Parathyroid adenoma (tissue), 2 donors: ENCODE data around the gene CD19.

Experiments used
- H2AFZ ChIP-seq: fragments of 300-600 bp; sonication (generic); one replicate; pipeline ENCODE4 v1.7.0; 2017; ENCODE audit warnings: antibody characterized with exemption, mild to moderate bottlenecking
- H3K27ac ChIP-seq: fragments of 300-600 bp; sonication (generic); one replicate; pipeline ENCODE4 v1.7.0; 2017
- H3K27me3 ChIP-seq: fragments of 300-600 bp; sonication (generic); one replicate; pipeline ENCODE4 v1.7.0; 2017; ENCODE audit warnings: low read length; ENCODE audit not compliant: control insufficient read depth, insufficient read depth
- H3K36me3 ChIP-seq: fragments of 300-600 bp; sonication (generic); one replicate; pipeline ENCODE4 v1.7.0; 2017; ENCODE audit warnings: low read length; ENCODE audit not compliant: control insufficient read depth, insufficient read depth
- H3K4me1 ChIP-seq: fragments of 300-600 bp; sonication (generic); one replicate; pipeline ENCODE4 v1.7.0; 2017; ENCODE audit warnings: control low read depth
- H3K4me2 ChIP-seq: fragments of 300-600 bp; sonication (generic); one replicate; pipeline ENCODE4 v1.7.0; 2017; ENCODE audit warnings: low read length
- H3K4me3 ChIP-seq: fragments of 300-600 bp; sonication (generic); one replicate; pipeline ENCODE4 v1.7.0; 2017; ENCODE audit warnings: low read depth, low read length
- H3K79me2 ChIP-seq: fragments of 300-600 bp; sonication (generic); one replicate; pipeline ENCODE4 v1.7.0; 2017; ENCODE audit warnings: control low read depth
- H3K9ac ChIP-seq: fragments of 300-600 bp; sonication (generic); one replicate; pipeline ENCODE4 v1.7.0; 2017; ENCODE audit warnings: mild to moderate bottlenecking
- H3K9me3 ChIP-seq: fragments of 300-600 bp; sonication (generic); one replicate; pipeline ENCODE4 v1.7.0; 2017; ENCODE audit warnings: low read length; ENCODE audit not compliant: control insufficient read depth
- TF ChIP-seq, protein P1 (sequence below): fragments of 300-600 bp; sonication (generic); IDR thresholded peaks from one replicate; pipeline ENCODE4 v1.7.0; 2017; ENCODE audit warnings: antibody characterized with exemption, mild to moderate bottlenecking
- donor health status: primary hyperparathyroidism.

Gene CD19

GRCh38 chr16:28923231-28923587 is 8.6 kb upstream of the CD19 start:
- Histone ChIP-seq H3K27ac (peak overlapping the region; percentile 95), H3K9ac (no peak overlapping the region), H3K4me3 (no peak overlapping the region)

DNA sequence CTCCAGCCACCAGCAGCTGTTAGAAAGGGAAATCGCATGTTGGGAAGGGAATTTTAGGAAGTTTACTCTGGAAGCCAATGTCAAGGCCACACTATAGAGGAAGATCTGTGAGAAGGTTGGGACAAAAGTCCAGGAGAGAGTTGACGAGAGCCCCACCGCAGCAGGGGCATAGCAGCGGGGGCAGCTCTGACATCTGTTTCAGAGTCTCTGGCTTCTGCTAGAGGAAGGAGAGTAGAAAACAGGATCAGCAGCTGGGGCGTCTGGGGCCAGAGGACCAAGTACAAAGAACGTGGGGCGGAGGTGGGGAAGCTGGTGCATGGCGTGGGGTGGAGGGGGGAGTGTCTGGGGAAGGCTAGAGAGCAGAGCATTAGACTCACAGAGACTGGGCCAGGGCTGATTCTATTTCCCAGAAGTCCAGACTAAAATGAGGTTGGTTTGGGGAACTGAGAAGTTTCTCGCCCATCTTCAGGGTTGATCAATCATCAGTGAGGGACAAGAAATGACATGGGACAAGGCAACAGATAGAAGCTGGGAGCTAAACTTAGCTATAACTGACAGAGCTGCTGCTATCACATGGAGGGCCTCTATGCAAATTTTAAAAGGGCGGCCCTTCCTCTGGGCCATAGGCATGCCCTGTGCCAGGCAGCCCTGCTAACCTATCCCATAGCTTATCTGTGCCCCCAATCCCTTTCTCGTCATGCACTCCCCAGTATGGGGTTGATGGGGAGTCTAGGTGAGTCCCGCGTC is 7.9 kb upstream of the CD19 start:
- TF ChIP-seq, protein P1, sequence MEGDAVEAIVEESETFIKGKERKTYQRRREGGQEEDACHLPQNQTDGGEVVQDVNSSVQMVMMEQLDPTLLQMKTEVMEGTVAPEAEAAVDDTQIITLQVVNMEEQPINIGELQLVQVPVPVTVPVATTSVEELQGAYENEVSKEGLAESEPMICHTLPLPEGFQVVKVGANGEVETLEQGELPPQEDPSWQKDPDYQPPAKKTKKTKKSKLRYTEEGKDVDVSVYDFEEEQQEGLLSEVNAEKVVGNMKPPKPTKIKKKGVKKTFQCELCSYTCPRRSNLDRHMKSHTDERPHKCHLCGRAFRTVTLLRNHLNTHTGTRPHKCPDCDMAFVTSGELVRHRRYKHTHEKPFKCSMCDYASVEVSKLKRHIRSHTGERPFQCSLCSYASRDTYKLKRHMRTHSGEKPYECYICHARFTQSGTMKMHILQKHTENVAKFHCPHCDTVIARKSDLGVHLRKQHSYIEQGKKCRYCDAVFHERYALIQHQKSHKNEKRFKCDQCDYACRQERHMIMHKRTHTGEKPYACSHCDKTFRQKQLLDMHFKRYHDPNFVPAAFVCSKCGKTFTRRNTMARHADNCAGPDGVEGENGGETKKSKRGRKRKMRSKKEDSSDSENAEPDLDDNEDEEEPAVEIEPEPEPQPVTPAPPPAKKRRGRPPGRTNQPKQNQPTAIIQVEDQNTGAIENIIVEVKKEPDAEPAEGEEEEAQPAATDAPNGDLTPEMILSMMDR, result no peak
- Histone ChIP-seq H3K9ac (peak overlapping the region; percentile 13), H3K4me3 (peak overlapping the region; percentile 94), H3K9me3 (no peaks in the 10 kb centered on the region), H3K27me3 (no peaks in the 10 kb centered on the region), H3K36me3 (no peaks in the 10 kb centered on the region), H3K4me2 (peak overlapping the region; percentile 96), H3K27ac (peak overlapping the region; percentile 95), H2AFZ (peak overlapping the region; percentile 87), H3K79me2 (peaks cover 13% of the 10 kb centered on the region), H3K4me1 (peaks cover 15% of the 10 kb centered on the region)

More at GRCh38 chr16:28923231-28923587, 8.6 kb upstream of the CD19 start:
- no peaks in the 10 kb centered on the region for H3K27me3 ChIP-seq
- H3K79me2 ChIP-seq, result peaks cover 18% of the 10 kb centered on the region
- peaks cover 15% of the 10 kb centered on the region for H3K4me1 ChIP-seq
- H2AFZ ChIP-seq, result no peak overlapping the region
- no peaks in the 10 kb centered on the region for H3K36me3 ChIP-seq
- H3K9me3 ChIP-seq, result no peaks in the 10 kb centered on the region
- no peak overlapping the region for H3K4me2 ChIP-seq
- TF ChIP-seq, protein P1, result no peak

DNA sequence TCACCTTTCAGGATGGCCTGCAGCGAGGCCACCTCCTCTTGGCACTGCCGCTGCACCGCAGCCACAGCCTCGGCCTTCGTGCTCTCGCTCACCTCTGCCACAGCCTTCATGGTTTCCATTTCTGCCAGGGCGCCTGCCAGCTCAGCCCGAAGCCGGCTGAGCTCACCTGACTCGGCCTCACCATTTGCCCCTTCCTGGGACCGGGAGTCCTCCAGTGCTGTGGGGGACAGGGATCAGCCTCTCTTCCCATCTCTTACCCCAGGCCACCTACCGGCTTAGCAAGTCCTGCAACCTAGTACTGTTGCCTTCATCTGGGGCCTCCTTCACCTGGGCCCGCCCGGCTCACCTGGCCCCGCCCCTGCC is 7.4 kb upstream of the CD19 start:
- Histone ChIP-seq H3K4me1 (peaks cover 15% of the 10 kb centered on the region), H3K9me3 (no peaks in the 10 kb centered on the region), H3K79me2 (peaks cover 8% of the 10 kb centered on the region), H3K27me3 (no peaks in the 10 kb centered on the region), H3K4me2 (peak overlapping the region; percentile 96), H3K4me3 (peak overlapping the region; percentile 94), H3K27ac (peak overlapping the region; percentile 95), H3K36me3 (no peaks in the 10 kb centered on the region), H2AFZ (peak overlapping the region; percentile 87), H3K9ac (peak overlapping the region; percentile 13)
- TF ChIP-seq, protein P1, result peak; percentile 13

DNA sequence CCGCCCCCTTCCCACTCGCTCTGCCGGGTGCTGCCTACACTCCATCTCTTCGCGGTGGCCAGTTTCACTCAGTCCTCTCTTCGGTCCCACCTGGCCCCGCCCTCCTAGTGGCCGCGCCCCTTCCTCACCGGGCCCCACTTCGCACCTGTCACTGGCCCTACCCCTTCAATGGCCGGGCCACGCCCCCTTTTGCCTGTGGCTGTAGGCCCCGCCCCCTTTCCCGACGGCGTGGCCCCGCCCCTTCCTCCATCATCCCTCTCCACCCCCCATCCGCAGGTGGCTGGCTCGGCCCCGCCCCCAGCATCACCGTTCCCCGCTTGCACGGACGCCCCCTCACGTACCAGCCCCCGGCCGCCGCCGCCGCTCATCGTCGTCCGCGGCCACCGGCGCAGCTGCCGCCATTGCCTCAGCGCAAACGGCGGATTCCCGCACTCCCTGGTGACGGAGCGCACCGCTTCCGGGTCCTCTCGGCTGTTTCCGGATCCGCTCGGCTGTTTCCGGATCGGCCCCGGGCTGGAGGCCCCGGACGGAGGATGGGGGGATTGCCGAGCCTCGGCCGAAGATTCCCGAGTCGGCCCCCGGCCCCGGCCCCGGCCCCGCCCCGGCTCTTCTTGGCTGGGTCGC is 6.9 kb upstream of the CD19 start, which contains the start of gene RABEP2:
Gene RABEP2, minus strand, starts transcription at position 477 of the 624 bp plus-strand sequence. Its CDS starts 75 bp downstream, at position 402.
- H2AFZ ChIP-seq, result peak within 1 kb of the TSS; percentile 87
- H3K9me3 ChIP-seq, result no peaks in the 10 kb centered on the region
- H3K27ac ChIP-seq, result peak within 1 kb of the TSS; percentile 95
- peak within 1 kb of the TSS; percentile 96 for H3K4me2 ChIP-seq
- H3K9ac ChIP-seq, result peak within 1 kb of the TSS; percentile 73
- peaks cover 3% of the 10 kb centered on the region for H3K79me2 ChIP-seq
- TF ChIP-seq, protein P1, result no peak
- peaks cover 15% of the 10 kb centered on the region for H3K4me1 ChIP-seq
- H3K4me3 ChIP-seq, result peak within 1 kb of the TSS; percentile 94
- H3K27me3 ChIP-seq, result no peaks in the 10 kb centered on the region
- H3K36me3 ChIP-seq, result no peaks in the 10 kb centered on the region
